Memory B cell (primary cell): ENCODE measurements around the gene GAS2L1.

Experiments
- ATAC-seq: fragments of 150-1000 bp; cut with Tn5 transposase; 2 replicates; pipeline ENCODE4 v1.10.0; 2021; ENCODE audit warnings: low read depth, mild to moderate bottlenecking, moderate library complexity
- DNase-seq, 2 donors: peaks; one replicate each; pipeline ENCODE4 v3.0.0; 2022; ENCODE audit warnings: low spot score in 2 of 2
- H3K27ac Mint-ChIP-seq: one replicate; pipeline ENCODE4 v1.8.0; 2022; ENCODE audit warnings: mild to moderate bottlenecking, moderate library complexity, mixed read lengths
- H3K27me3 Mint-ChIP-seq: one replicate; pipeline ENCODE4 v1.8.0; 2022; ENCODE audit warnings: mixed read lengths
- H3K36me3 Mint-ChIP-seq: one replicate; pipeline ENCODE4 v1.8.0; 2022; ENCODE audit warnings: mild to moderate bottlenecking, mixed read lengths
- H3K4me1 Mint-ChIP-seq: one replicate; pipeline ENCODE4 v1.8.0; 2022; ENCODE audit warnings: mixed read lengths
- H3K4me3 Mint-ChIP-seq: one replicate; pipeline ENCODE4 v1.8.0; 2022; ENCODE audit warnings: mild to moderate bottlenecking, moderate library complexity, mixed read lengths
- H3K9me3 Mint-ChIP-seq: one replicate; pipeline ENCODE4 v1.8.0; 2022; ENCODE audit warnings: mixed read lengths

The GAS2L1 gene

DNA sequence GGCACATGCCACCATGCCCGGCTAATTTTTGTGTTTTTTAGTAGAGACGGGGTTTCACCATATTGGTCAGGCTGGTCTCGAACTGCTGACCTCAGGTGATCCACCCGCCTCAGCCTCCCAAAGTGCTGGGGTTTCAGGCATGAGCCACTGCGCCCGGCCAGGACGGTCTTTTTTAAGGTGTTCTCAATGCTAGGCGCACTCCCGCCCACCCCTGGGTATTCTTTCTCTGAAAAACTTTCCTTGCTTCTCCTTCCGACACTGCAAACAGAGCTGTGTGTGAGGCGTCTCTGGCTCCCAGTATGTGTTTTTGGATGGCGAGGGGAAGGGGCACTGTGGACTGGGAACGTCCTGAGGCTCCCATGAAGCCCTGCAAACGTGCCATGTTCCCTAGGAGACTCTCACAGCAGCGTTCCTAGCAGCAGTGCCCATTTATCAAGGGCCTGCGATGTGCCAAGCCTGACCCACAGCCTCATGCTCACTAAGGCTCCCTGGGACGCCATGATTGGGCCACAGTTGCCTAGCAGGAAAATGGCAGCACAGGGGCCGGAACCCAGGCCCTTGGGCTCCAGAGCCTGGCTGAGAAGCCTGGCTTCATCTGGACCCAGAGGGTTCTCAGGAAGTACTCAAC, 11.5 kb downstream of the GAS2L1 start:
- Mint-ChIP-seq H3K4me3 (no peak overlapping the region), H3K36me3 (peaks cover 4% of the 10 kb centered on the region), H3K9me3 (no peaks in the 10 kb centered on the region), H3K27ac (no peak overlapping the region), H3K4me1 (peaks cover 10% of the 10 kb centered on the region), H3K27me3 (peaks cover 25% of the 10 kb centered on the region)
- no peak for ATAC-seq
- DNase-seq: no peak

- Mint-ChIP-seq H3K4me3 (no peak overlapping the region), H3K36me3 (peaks cover 4% of the 10 kb centered on the region), H3K27ac (no peak overlapping the region), H3K27me3 (peaks cover 15% of the 10 kb centered on the region), H3K9me3 (no peaks in the 10 kb centered on the region), H3K4me1 (peaks cover 6% of the 10 kb centered on the region)
- ATAC-seq (no peak), DNase-seq (no peak)
Measured at GRCh38 chr22:29319072-29319471, 12.6 kb downstream of the GAS2L1 start.

- Mint-ChIP-seq H3K4me3 (no peak overlapping the region), H3K9me3 (no peaks in the 10 kb centered on the region), H3K27ac (no peak overlapping the region), H3K36me3 (peaks cover 3% of the 10 kb centered on the region), H3K4me1 (no peaks in the 10 kb centered on the region), H3K27me3 (peaks cover 8% of the 10 kb centered on the region)
- ATAC-seq (no peak), DNase-seq (no peak)
Measured at GRCh38 chr22:29320546-29320945, 14.1 kb downstream of the GAS2L1 start.

GRCh38 chr22:29323641-29324040, 17.2 kb downstream of the GAS2L1 start:
- no peak for ATAC-seq
- no peak overlapping the region for H3K27ac Mint-ChIP-seq

GRCh38 chr22:29325356-29325755, 18.9 kb downstream of the GAS2L1 start:
- H3K36me3 Mint-ChIP-seq: peaks cover 19% of the 10 kb centered on the region
- H3K27ac Mint-ChIP-seq: no peak overlapping the region
- ATAC-seq (no peak), DNase-seq (no peak)
- no peaks in the 10 kb centered on the region for H3K27me3 Mint-ChIP-seq
- no peaks in the 10 kb centered on the region for H3K9me3 Mint-ChIP-seq
- H3K4me3 Mint-ChIP-seq: no peak overlapping the region
- H3K4me1 Mint-ChIP-seq: no peaks in the 10 kb centered on the region

More at GRCh38 chr22:29323641-29324040, 17.2 kb downstream of the GAS2L1 start:
- H3K27me3 Mint-ChIP-seq: no peaks in the 10 kb centered on the region
- H3K4me1 Mint-ChIP-seq: no peaks in the 10 kb centered on the region
- peaks cover 12% of the 10 kb centered on the region for H3K36me3 Mint-ChIP-seq
- no peak overlapping the region for H3K4me3 Mint-ChIP-seq
- no peaks in the 10 kb centered on the region for H3K9me3 Mint-ChIP-seq
- no peak for DNase-seq

DNA sequence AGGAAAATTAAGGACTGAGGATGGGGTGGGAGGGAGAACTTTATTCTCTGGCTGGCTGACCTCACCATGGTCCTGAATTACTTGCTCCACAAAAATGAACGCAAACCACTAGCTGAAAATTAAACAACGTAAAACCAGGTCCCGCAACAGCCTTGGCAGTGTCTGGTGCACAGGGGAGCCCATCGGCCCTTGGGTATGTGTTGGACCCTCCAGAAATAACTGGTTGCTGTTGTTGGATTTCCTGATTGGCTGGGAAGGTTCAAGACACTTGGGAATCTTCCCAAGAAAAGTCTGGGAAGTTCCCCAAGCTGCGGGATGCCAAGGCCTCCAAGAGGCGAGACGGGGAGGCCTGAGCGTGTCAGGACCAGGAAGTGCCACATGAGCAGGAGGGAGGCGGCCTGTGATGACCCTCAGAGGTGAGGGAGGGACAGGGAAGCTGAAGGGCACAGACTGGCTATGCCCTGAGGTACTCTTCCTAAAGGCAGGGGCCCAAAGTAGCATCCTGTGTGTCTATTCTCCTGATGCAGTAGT, 19.4 kb downstream of the GAS2L1 start:
- H3K9me3 Mint-ChIP-seq: no peaks in the 10 kb centered on the region
- no peak overlapping the region for H3K27ac Mint-ChIP-seq
- peaks cover 20% of the 10 kb centered on the region for H3K36me3 Mint-ChIP-seq
- DNase-seq (no peak), ATAC-seq (no peak)
- H3K27me3 Mint-ChIP-seq: no peaks in the 10 kb centered on the region
- H3K4me1 Mint-ChIP-seq: no peaks in the 10 kb centered on the region
- H3K4me3 Mint-ChIP-seq: no peak overlapping the region

DNA sequence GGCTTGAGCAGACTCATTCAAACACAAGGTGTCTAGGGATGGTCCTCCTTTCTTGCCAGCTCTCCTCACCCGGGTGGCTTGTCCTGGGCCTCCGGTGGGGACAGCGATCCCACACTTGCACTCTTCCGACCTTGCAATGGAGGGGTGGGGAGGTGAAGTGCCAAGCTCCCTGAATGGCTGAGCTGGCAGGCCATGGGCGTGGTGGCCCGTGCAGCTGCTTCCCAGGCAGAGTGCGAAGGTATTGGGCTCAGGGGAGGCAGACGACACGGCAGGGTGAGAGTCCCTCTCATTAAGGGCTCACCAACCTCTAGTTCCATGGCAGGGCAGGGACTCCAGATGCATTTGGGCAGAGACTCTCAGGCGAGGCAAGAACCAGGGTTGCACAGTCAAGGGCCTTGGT, 20.0 kb downstream of the GAS2L1 start:
- Mint-ChIP-seq H3K9me3 (no peaks in the 10 kb centered on the region), H3K27me3 (no peaks in the 10 kb centered on the region), H3K36me3 (peaks cover 22% of the 10 kb centered on the region), H3K4me1 (no peaks in the 10 kb centered on the region), H3K4me3 (no peak overlapping the region), H3K27ac (no peak overlapping the region)
- no peak for ATAC-seq
- DNase-seq: no peak

DNA sequence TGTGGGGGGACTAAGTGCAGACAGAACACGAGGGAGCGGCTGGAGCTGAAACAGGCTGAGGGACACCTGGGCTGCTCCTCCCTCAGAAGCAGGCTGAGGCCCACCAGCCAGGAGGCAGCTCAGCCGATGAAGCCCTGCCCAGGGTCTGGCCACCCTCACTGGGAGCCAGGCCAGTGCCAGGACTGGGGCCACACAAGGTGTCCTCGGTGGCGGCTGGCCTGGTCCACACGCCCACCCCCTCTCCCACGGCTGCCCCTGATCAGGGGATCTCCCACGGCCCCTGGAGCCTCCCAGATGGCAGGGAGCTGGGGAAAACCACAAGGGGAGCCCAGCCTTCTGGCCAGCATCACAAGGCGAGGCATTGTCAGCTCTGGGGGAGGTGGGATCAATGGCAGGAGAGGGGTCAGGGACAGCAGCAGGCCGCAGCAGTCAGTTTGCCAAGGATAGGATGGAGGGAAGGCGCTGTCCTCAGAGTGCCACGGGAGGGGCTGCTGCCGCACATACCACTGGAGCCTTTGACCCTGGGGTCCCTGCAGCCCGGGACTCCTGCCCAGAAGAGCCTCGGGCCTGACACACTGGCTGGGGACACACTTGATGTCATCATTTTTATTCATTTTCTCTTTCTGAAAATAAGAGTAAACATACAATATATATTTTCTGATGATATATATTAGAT, 20.8 kb downstream of the GAS2L1 start:
- H3K36me3 Mint-ChIP-seq: peaks cover 25% of the 10 kb centered on the region
- ATAC-seq: no peak
- H3K9me3 Mint-ChIP-seq: no peaks in the 10 kb centered on the region
- H3K4me1 Mint-ChIP-seq: no peaks in the 10 kb centered on the region
- H3K27me3 Mint-ChIP-seq: no peaks in the 10 kb centered on the region
- no peak for DNase-seq
- no peak overlapping the region for H3K27ac Mint-ChIP-seq
- H3K4me3 Mint-ChIP-seq: no peak overlapping the region

DNA sequence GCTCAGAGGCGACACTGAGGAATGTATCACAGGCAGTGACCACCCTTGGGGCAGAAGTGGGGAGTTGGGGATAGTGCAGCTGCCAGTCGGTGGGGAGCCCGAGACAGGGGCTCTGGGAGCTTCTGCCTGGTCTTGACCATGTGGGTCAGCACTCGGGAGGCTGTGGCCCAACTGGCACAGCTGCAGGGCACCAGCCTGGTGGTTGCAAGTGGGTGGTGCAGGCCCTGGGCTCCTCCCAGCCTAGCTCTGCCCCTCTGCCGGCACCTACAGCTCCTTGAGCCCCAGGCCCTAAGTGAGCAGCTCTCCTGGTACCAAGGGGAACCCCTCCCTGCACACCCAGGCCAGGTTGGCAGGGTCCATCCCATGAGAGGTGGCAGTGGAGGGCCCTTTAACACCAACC, 21.6 kb downstream of the GAS2L1 start:
- H3K4me1 Mint-ChIP-seq: no peaks in the 10 kb centered on the region
- DNase-seq (no peak), ATAC-seq (no peak)
- no peaks in the 10 kb centered on the region for H3K9me3 Mint-ChIP-seq
- H3K27me3 Mint-ChIP-seq: no peaks in the 10 kb centered on the region
- H3K36me3 Mint-ChIP-seq: peaks cover 25% of the 10 kb centered on the region
- no peak overlapping the region for H3K27ac Mint-ChIP-seq
- H3K4me3 Mint-ChIP-seq: no peak overlapping the region

DNA sequence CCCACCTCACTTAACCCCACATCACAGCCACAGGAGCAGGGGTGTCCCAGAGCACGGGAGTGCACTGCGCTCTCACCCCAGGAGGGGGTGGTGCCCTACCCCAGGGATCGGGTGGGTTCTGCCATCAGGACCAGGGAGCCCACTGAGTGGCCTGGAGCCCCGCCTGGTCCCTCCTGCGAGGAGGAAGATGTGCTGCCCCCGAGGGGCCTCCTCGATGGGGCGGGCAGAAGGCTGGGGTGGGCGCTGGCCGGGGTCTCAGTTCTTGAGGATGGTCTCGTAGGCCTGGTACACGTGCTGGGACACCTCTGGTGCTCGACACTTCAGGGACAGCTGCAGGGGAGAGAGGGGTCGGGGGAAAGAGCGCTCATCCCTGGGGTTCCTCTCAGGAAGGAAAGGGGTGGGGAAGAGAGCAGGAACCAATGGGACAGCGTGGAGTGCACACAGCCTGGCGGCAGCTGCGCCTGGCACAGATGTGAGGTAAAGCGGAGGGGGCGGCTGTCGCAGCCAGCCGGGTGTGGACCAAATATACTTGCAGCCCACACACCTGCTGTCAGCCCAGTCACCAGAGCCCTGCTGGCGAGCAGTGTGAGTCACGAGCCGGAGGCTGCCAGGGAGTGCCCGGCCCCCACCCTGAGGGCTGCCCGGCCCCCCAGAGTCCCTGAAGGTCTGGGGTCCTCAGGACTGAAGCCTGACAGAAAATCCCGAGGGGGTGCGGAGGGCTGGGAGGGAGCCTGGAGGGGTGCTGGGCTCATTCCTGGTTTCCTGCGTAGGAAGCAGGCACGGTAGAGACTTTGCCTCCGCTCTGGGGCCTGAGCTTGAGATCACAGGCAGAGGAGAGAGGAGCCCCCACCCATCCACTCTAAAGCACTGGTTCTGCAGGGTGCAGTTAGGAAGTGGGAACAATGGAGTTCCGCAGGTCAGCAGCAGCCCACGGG, 22.4 kb downstream of the GAS2L1 start:
- H3K9me3 Mint-ChIP-seq: no peaks in the 10 kb centered on the region
- ATAC-seq: no peak
- H3K4me1 Mint-ChIP-seq: no peaks in the 10 kb centered on the region
- no peak for DNase-seq
- H3K27ac Mint-ChIP-seq: peak overlapping the region; percentile 83
- H3K27me3 Mint-ChIP-seq: no peaks in the 10 kb centered on the region
- H3K36me3 Mint-ChIP-seq: peaks cover 29% of the 10 kb centered on the region
- H3K4me3 Mint-ChIP-seq: no peak overlapping the region

- ATAC-seq: no peak
- DNase-seq: no peak
- H3K27ac Mint-ChIP-seq: peak overlapping the region; percentile 83
- H3K4me1 Mint-ChIP-seq: no peaks in the 10 kb centered on the region
- H3K4me3 Mint-ChIP-seq: no peak overlapping the region
- peaks cover 31% of the 10 kb centered on the region for H3K36me3 Mint-ChIP-seq
- H3K9me3 Mint-ChIP-seq: no peaks in the 10 kb centered on the region
- H3K27me3 Mint-ChIP-seq: no peaks in the 10 kb centered on the region
Measured at GRCh38 chr22:29329581-29329980, 23.1 kb downstream of the GAS2L1 start.

DNA sequence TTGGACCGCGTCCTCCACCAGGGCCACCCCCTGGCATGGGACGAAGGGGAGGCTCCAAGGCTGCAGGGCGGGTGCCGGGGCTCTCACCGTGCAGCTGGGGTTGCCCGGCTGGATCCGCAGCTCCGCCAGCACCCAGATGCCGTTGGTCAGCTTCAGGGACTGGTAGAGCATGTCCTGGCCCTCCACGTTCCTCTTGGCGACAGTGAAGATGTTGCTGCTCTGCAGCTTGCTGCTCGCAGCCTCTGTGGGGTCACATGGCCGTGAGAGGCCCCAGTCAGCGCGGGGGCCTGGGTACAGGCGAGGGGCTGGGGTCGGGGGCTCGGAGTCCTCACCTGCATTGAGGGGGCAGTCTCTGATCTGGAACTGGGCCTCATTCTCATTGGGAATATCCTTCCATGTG, 23.8 kb downstream of the GAS2L1 start:
- H3K36me3 Mint-ChIP-seq: peaks cover 34% of the 10 kb centered on the region
- no peak overlapping the region for H3K27ac Mint-ChIP-seq
- no peak for DNase-seq
- no peaks in the 10 kb centered on the region for H3K9me3 Mint-ChIP-seq
- no peak overlapping the region for H3K4me3 Mint-ChIP-seq
- no peak for ATAC-seq
- H3K27me3 Mint-ChIP-seq: no peaks in the 10 kb centered on the region
- no peaks in the 10 kb centered on the region for H3K4me1 Mint-ChIP-seq

GRCh38 chr22:29330753-29331152, 24.3 kb downstream of the GAS2L1 start:
- H3K27ac Mint-ChIP-seq: no peak overlapping the region
- no peaks in the 10 kb centered on the region for H3K9me3 Mint-ChIP-seq
- H3K4me1 Mint-ChIP-seq: no peaks in the 10 kb centered on the region
- no peaks in the 10 kb centered on the region for H3K27me3 Mint-ChIP-seq
- H3K4me3 Mint-ChIP-seq: no peak overlapping the region
- no peak for ATAC-seq
- peaks cover 37% of the 10 kb centered on the region for H3K36me3 Mint-ChIP-seq
- no peak for DNase-seq

DNA sequence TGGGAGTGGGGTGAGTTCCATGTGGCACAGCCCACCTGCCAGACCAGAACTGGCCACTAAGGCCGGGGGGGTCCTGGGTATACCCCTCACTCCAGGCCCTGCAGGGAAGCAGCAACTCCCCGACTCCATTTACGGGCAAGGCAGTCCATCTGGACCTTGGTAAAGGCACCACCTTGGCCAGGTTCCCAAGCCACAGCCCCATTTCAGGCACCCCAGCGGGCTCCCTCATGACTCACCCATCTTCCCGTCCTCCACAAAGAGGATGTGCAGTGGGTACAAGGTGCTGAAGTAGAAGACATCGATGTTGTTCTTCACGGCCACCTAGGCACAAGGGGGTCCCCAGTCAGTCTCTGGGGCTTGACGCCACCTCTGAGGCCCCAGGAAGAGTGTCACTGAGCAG, 24.8 kb downstream of the GAS2L1 start:
- no peak for ATAC-seq
- no peak for DNase-seq
- Mint-ChIP-seq H3K27ac (peak overlapping the region; percentile 38), H3K9me3 (no peaks in the 10 kb centered on the region), H3K36me3 (peaks cover 41% of the 10 kb centered on the region), H3K27me3 (no peaks in the 10 kb centered on the region), H3K4me3 (no peak overlapping the region), H3K4me1 (no peaks in the 10 kb centered on the region)
